Activated CD4-positive, alpha-beta T cell treated with anti-CD3 and anti-CD28 coated beads for 24 hours (primary cell): ENCODE results near the gene SLIT2.

ENCODE experiments used
- DNase-seq, 2 donors: peaks; one replicate each; pipeline ENCODE4 v3.0.0-alpha.2; 2020; ENCODE audit warnings: low read depth in 2 of 2

The SLIT2 gene

GRCh38 chr4:20251796-20252655 is at the start of gene SLIT2:
Gene SLIT2, plus strand, starts transcription at chr4:20251905. Its CDS starts 1,911 bp downstream, at chr4:20253816.
- DNase-seq: no peak

- DNase-seq: no peak
Measured at GRCh38 chr4:20203508-20203907, 48.2 kb upstream of the SLIT2 start.

GRCh38 chr4:20217521-20217920 is 34.2 kb upstream of the SLIT2 start:
- DNase-seq: no peak

- DNase-seq: no peak
Measured at GRCh38 chr4:20217951-20218350, 33.8 kb upstream of the SLIT2 start.

- DNase-seq: no peak
Measured at GRCh38 chr4:20219521-20219920, 32.2 kb upstream of the SLIT2 start.

GRCh38 chr4:20237894-20238537 is 13.7 kb upstream of the SLIT2 start:
- no peak for DNase-seq

- no peak for DNase-seq
Measured at GRCh38 chr4:20248155-20248558, 3.5 kb upstream of the SLIT2 start.

- DNase-seq: no peak
Measured at GRCh38 chr4:20249333-20249732, 2.4 kb upstream of the SLIT2 start.

GRCh38 chr4:20251031-20251795 is 492 bp upstream of the SLIT2 start:
- DNase-seq: no peak

GRCh38 chr4:20252656-20253282 is 1.1 kb downstream of the SLIT2 start:
- DNase-seq: no peak

- no peak for DNase-seq
Measured at GRCh38 chr4:20253283-20253734, 1.6 kb downstream of the SLIT2 start.

- DNase-seq: no peak
Measured at GRCh38 chr4:20253735-20254409, 2.2 kb downstream of the SLIT2 start.

- no peak for DNase-seq
Measured at GRCh38 chr4:20254511-20255250, 3.0 kb downstream of the SLIT2 start.

GRCh38 chr4:20255251-20255586 is 3.5 kb downstream of the SLIT2 start:
- DNase-seq: no peak

GRCh38 chr4:20255823-20256222 is 4.1 kb downstream of the SLIT2 start:
- no peak for DNase-seq

- DNase-seq: no peak
Measured at GRCh38 chr4:20256381-20256881, 4.7 kb downstream of the SLIT2 start.

GRCh38 chr4:20259707-20260106 is 8.0 kb downstream of the SLIT2 start:
- no peak for DNase-seq

- DNase-seq: no peak
Measured at GRCh38 chr4:20260821-20261220, 9.1 kb downstream of the SLIT2 start.

- no peak for DNase-seq
Measured at GRCh38 chr4:20262221-20262620, 10.5 kb downstream of the SLIT2 start.

- DNase-seq: no peak
Measured at GRCh38 chr4:20264688-20265087, 13.0 kb downstream of the SLIT2 start.

- DNase-seq: no peak
Measured at GRCh38 chr4:20265726-20266125, 14.0 kb downstream of the SLIT2 start.
